Motor neuron (in vitro differentiated cells): Measurements from ENCODE around the gene CSNK1D. TPM values are rescaled to one million over a fixed set of nuclear protein-coding genes. Genes with fewer than 3 reads are reported as not detected.

ENCODE experiments used
- ATAC-seq, 8 experiments: fragments of 200-7000 bp; cut with Tn5 transposase; replicated peaks in 6 of 8; 2 replicates each; pipeline ENCODE4 v1.8.0; 2021; ENCODE audit warnings: mild to moderate bottlenecking in 8 of 8, moderate library complexity in 8 of 8
- H3K27ac ChIP-seq, 2 donors: fragments of 250-450 bp; sonication (Bioruptor Pico); 2 replicates each; pipeline ENCODE4 v1.9.0; 2021; ENCODE audit warnings: antibody characterized with exemption in 2 of 2, mild to moderate bottlenecking in 2 of 2, moderate library complexity in 1 of 2
- H3K4me1 ChIP-seq, 2 donors: fragments of 250-450 bp; sonication (Bioruptor Pico); replicated peaks in 1 of 2; 2 replicates each; pipeline ENCODE4 v1.6.1; 2021; ENCODE audit warnings: antibody characterized with exemption in 2 of 2, mild to moderate bottlenecking in 2 of 2, moderate library complexity in 1 of 2
- H3K4me3 ChIP-seq, 5 donors: fragments of 250-450 bp; sonication (Bioruptor Pico); 2 replicates each; pipeline ENCODE4 v1.9.0; 2021; ENCODE audit warnings: antibody characterized with exemption in 5 of 5, mild to moderate bottlenecking in 5 of 5, moderate library complexity in 4 of 5
- WGBS, 10 experiments: fragments of 450-650 bp; shearing (Covaris generic); methylation state at CpG; one replicate each; pipeline ENCODE4 v1.0.0; 2022; 5-methylcytosine and 5-hydroxymethylcytosine counted together
- in situ Hi-C, 9 experiments: fragments of 400-800 bp; cut with MboI; loops; one replicate each; pipeline ENCODE4 v1.15.0; 2021; ENCODE audit warnings: low sequenced_read_pairs in 9 of 9, low pct_unique_long_range_greater_than_20kb in 2 of 9; ENCODE audit not compliant: unreplicated experiment in 9 of 9
- total RNA-seq, 8 experiments: library from RNA; unstranded; fragments of 300-600 nt; gene quantifications; 2 replicates each; pipeline versions ENCODE4 v1.2.3 to v1.2.4, GENCODE V29; 2022

The CSNK1D gene
- total RNA-seq, 8 experiments from 2014 or later, result 24.1 to 109 (median 43.9) TPM

DNA sequence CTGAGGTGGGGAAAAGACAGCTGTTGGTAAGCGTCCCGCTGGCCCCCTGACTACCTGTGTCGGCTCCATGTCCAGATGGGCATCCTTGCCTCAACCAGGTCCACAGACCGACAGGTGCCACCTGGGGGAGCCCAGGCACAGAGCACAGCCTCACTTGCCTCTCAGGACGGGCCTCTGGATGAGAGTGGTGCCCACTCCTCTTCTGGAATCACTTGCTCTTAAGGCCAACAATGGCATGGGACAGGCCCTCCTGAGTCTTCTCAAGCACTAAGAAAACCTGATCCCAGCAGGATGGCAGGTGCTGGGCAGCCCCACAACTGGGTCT is 27.5 kb downstream of the CSNK1D start:
- peaks cover 5 to 15% of the 10 kb centered on the region in 2 donors for H3K4me1 ChIP-seq
- no peak for ATAC-seq
- no peak overlapping the region for H3K4me3 ChIP-seq
- WGBS, 10 experiments, result 83 to 100% (median 98%) methylated on average over 1 to 5 of the region's 5 CpGs; no CpG with 5 or more reads in 6 of the 10 experiments
- no peak overlapping the region for H3K27ac ChIP-seq
- in situ Hi-C loops, result no loop called here

DNA sequence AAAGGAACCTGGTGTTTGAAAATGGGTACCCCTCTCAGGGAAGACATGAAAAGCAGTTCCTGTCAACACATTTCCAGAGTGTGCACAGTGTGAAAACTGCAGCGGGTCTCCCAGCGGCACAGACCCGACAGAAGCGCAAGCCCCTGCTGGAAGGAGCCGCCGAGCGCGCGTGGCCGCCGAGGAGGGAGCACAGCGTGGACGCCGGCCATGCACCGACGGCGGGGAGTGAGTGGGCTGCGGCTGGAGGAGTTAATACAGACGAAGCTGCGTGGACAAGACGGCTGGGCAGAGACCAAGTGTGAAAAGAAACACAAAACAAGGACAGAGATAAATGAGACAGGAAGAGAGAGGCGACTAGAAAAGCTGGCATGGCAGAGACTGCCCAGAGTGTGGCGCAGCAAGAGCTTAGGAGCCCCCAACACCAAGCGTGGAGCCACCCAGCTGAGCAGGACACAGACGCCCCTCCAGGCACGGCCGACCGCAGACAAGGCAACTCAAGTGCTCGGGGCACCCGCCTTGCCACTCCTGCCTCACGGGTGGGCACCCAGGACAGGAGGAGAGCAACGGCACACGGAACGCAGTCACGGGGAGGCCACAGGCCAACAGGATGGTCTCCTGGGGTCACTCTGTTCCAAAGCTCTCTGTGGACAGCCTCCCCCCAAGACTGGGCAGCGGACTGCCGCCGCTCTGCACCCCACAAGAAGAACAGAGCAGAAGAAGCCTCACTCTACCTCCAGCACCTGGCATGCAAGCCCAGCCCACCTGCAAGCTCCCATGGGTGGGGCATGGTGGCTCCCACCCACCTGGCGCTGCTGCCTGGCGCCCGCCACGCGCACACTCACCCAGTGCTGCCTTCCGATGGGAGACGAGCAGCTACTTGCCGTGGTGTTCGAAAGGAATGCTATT is 28.1 kb downstream of the CSNK1D start:
- Histone ChIP-seq H3K4me1 (peaks cover 5 to 17% of the 10 kb centered on the region in 2 donors), H3K27ac (no peak overlapping the region), H3K4me3 (no peak overlapping the region)
- WGBS, 10 experiments, result 30 to 99% (median 92%) methylated on average over 2 to 16 of the region's 47 CpGs; no CpG with 5 or more reads in 3 of the 10 experiments
- in situ Hi-C loops, result no loop called here
- no peak for ATAC-seq

GRCh38 chr17:82244413-82245133 is 28.9 kb downstream of the CSNK1D start:
- H3K4me1 ChIP-seq, result peaks cover 5 to 17% of the 10 kb centered on the region in 2 donors
- ATAC-seq, result no peak
- in situ Hi-C loops, result no loop called here

DNA sequence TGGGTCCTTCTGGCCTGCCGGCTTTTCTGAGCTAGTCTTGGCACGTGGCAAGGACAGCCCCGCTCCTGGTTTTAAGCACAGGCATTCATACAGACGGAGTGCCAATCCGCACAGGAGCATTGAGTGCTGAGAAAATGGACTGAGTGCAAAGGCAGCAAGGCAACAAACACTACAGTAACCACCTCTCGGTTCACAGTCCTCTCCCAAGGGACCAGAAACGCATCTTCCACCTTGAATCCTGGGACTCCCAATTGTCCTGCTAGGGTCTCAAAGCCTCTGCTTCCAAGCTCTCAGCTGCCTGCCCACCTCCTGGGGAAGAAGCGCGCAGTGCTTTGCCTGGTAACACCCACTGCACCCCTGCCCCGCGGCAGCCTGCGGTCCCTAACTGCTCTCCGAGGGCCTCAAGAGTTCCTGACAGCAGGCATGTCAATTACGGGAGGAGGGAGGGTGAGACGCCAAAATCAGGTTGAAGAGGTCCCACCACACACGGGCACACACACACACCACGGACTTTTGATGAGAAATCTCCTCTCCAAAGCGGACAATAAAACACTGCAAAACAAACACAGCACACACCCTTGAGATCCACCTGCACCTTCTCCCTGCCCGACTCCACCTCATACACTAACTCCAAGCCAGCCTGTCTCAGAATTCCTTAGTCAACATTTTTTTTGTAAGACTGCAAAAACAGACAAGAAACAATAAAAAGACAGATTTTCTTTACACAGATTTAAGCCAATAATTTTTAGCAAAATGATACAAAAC is 29.7 kb downstream of the CSNK1D start:
- Histone ChIP-seq H3K4me3 (no peak overlapping the region), H3K4me1 (peaks cover 5 to 20% of the 10 kb centered on the region in 2 donors), H3K27ac (no peak overlapping the region)
- no peak for ATAC-seq
- 90 to 100% (median 94%) methylated on average over 1 to 9 of the region's 19 CpGs; no CpG with 5 or more reads in 5 of the 10 experiments for WGBS, 10 experiments
- in situ Hi-C loops, result no loop called here

More at GRCh38 chr17:82244413-82245133, 28.9 kb downstream of the CSNK1D start:
- no peak overlapping the region for H3K4me3 ChIP-seq
- WGBS, 10 experiments, result 61 to 90% (median 83%) methylated on average over 3 to 10 of the region's 39 CpGs; no CpG with 5 or more reads in 1 of the 10 experiments
- H3K27ac ChIP-seq, result peak overlapping the region in 1 of 2 donors; percentile 22

DNA sequence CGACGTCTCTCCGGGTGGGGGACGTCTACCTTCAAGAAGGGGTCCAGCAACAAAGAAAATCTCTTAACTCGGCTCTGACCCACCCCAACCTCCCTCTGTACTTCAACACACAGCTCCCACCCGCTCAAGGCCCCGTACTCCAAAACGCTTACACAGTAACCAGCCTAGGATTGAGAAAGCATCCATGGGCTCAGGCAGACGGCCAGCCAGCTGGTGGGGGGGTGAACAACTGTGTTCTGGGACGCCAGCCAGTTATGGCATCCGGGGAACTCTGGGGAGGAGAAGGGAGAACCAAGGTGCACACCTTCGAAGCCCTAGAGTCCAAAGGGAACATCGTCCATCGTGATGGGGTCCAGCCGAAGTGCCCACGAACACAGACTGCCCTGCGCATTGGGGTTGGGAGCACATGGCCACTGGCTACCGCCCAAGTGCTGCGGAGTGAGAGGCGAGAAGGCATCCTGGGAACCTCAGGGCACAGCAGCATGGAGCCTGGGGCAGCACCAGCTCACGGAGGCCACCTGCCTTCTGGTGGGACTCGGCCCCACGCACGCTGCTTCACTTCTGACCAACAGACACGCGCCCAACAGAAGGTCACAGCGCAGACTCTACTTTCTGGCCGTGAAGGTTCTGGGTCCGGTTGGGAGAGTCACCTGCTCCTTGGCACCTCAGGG is 30.4 kb downstream of the CSNK1D start:
- in situ Hi-C loops, result no loop called here
- WGBS, 10 experiments, result 40 to 96% (median 54%) methylated on average over 1 to 11 of the region's 29 CpGs; no CpG with 5 or more reads in 4 of the 10 experiments
- no peak for ATAC-seq
- peak overlapping the region in 1 of 2 donors; percentile 44 for H3K27ac ChIP-seq
- H3K4me1 ChIP-seq, result peaks cover 5 to 26% of the 10 kb centered on the region in 2 donors
- no peak overlapping the region for H3K4me3 ChIP-seq

DNA sequence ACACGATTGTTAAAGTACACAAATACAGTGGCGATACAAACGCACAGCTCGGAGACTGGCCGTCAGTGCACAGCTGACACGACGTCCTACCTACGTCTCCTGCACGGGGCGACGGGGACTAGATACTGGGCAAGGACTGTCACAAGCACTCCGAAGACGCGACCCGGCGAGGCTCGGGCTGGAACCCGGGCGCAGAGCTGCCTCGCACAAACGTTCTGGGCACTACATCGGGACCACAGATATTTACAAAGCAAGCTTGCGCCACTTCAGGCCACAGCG is 30.9 kb downstream of the CSNK1D start:
- ATAC-seq, result no peak
- peaks cover 5 to 26% of the 10 kb centered on the region in 2 donors for H3K4me1 ChIP-seq
- H3K4me3 ChIP-seq, result no peak overlapping the region
- in situ Hi-C loops, result no loop called here
- peak overlapping the region in 1 of 2 donors; percentile 58 for H3K27ac ChIP-seq
- 84 to 96% (median 86%) methylated on average over 6 to 18 of the region's 24 CpGs; no CpG with 5 or more reads in 5 of the 10 experiments for WGBS, 10 experiments

DNA sequence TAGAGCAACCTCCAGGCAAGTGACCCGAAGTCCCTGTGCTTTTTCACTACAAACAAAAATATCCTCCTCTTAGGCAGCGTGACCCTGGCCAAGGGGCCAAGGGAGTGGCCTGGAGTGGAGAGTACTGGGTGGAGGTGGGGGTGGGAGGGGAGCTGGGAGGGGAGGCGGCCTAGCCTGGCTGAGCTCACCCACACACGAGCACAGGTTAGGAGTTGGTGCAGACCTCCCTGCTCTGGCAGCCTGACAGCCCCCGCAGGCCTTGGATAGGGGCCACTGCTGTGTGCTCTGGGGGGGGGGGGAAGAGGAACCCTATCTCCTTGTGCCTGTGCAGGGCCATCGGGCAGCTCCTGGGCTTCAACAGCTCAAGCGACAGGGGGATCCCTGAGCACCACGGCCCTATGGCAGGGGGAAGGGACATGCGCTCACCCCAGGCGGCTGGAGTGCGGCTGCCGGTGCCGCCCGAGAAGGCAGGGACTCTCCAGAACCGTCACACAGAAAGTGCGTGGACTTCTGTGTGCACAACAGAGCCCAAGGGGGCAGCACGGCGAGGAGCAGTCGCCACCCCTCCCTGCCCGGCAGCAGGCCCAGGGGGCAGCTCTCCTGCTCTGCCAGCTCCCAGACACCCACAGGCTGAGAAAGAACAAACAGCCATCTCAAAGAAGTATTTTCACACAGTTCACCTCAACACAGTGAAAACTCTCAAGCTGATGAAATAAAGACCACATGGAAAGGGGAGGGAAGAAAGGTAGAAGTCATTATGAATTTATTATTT is 31.4 kb downstream of the CSNK1D start:
- WGBS, 10 experiments, result 47 to 60% methylated on average over 2 to 3 of the region's 20 CpGs; no CpG with 5 or more reads in 8 of the 10 experiments
- H3K4me1 ChIP-seq, result peaks cover 5 to 26% of the 10 kb centered on the region in 2 donors
- in situ Hi-C loops, result no loop called here
- peak; percentile 1 to 42 (median 20) for ATAC-seq
- no peak overlapping the region for H3K4me3 ChIP-seq
- peak overlapping the region; percentile 60 to 74 for H3K27ac ChIP-seq

GRCh38 chr17:82241183-82241925 is 32.1 kb downstream of the CSNK1D start:
- H3K27ac ChIP-seq, result peak overlapping the region in 1 of 2 donors; percentile 74
- H3K4me3 ChIP-seq, result no peak overlapping the region
- in situ Hi-C loops, result no loop called here

GRCh38 chr17:82240506-82241182 is 32.9 kb downstream of the CSNK1D start:
- ATAC-seq, result no peak
- Histone ChIP-seq H3K4me3 (no peak overlapping the region), H3K4me1 (peaks cover 5 to 26% of the 10 kb centered on the region in 2 donors), H3K27ac (peak overlapping the region in 1 of 2 donors; percentile 74)
- WGBS, 10 experiments, result 90 to 100% (median 100%) methylated on average over 1 to 4 of the region's 20 CpGs; no CpG with 5 or more reads in 7 of the 10 experiments
- in situ Hi-C loops, result no loop called here

More at GRCh38 chr17:82241183-82241925, 32.1 kb downstream of the CSNK1D start:
- peak; percentile 3 to 54 (median 32) for ATAC-seq
- 60 to 100% (median 82%) methylated on average over 1 to 4 of the region's 27 CpGs; no CpG with 5 or more reads in 4 of the 10 experiments for WGBS, 10 experiments
- H3K4me1 ChIP-seq, result peaks cover 5 to 26% of the 10 kb centered on the region in 2 donors

DNA sequence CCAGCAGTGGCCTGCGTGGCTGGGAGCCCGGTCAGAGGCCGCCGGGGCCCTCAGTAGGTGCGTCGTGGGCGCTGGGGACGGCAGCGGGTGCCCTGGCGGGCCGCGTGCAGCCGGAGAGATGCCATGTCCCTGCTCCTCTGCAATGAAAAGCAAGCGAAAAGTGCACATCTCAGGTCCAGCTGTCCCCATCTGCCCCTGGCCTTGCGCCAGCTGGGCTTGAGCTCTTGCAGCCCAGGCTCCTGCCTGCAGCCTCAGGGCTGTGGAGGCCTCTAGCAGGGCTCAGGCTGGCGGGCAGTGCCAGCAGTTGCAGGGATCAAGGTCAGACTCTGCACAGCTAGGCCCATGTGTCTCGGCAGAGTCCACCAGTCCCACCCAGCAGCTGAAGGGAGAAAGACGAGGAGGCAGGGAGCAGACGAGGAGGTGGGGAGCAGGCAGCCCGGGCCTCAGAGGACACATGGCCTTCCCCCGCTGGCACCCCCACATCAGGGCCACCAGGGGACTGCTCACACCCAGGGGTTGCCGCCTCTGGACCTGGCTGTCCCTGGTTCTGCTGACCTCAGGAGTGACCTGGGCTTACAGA is 33.5 kb downstream of the CSNK1D start:
- 53% methylated on average over 2 of the region's 22 CpGs; no CpG with 5 or more reads in 9 of the 10 experiments for WGBS, 10 experiments
- Histone ChIP-seq H3K4me1 (peaks cover 5 to 26% of the 10 kb centered on the region in 2 donors), H3K27ac (peak overlapping the region in 1 of 2 donors; percentile 74), H3K4me3 (no peak overlapping the region)
- ATAC-seq, result no peak
- in situ Hi-C loops, result no loop called here
